ENCODE results near the gene SLC16A9.

Gene SLC16A9

GRCh38 chr10:59606551-59606961, 103.1 kb downstream of the SLC16A9 start (continued):
- TF ChIP-seq ZNF626 (tag by site-specific recombination; IDR thresholded peaks at IDR 0.05) (no peak), ZNF555 (tag by site-specific recombination; conservative IDR thresholded peaks at IDR 0.05) (no peak), ZNF561 (tag by site-specific recombination; IDR thresholded peaks at IDR 0.05; ENCODE audit: borderline replicate concordance) (no peak), KLF9 (tag by site-specific recombination; IDR thresholded peaks at IDR 0.05; ENCODE audit: low read depth) (no peak), ZBTB48 (tag by site-specific recombination; IDR thresholded peaks at IDR 0.05) (no peak), ZNF645 (tag by site-specific recombination; IDR thresholded peaks at IDR 0.05) (no peak), ZSCAN23 (tag by site-specific recombination; IDR thresholded peaks at IDR 0.05) (no peak), ZNF596 (tag by site-specific recombination; IDR thresholded peaks at IDR 0.05) (no peak), ZBTB8A (tag by site-specific recombination; IDR thresholded peaks at IDR 0.05) (peak; percentile 63), YY1 (tag by site-specific recombination; IDR thresholded peaks at IDR 0.05) (no peak), ZNF394 (tag by site-specific recombination; IDR thresholded peaks at IDR 0.05; ENCODE audit: borderline replicate concordance) (peak; percentile 33; the same call in 1 of the 2 replicates), ZNF148 (tag by site-specific recombination; IDR thresholded peaks at IDR 0.05; ENCODE audit: borderline replicate concordance) (no peak), ZNF544 (tag by site-specific recombination; IDR thresholded peaks at IDR 0.05) (no peak), ZNF658 (tag by site-specific recombination; IDR thresholded peaks at IDR 0.05) (no peak), PRDM6 (tag by site-specific recombination; IDR thresholded peaks at IDR 0.05) (peak; percentile 91), ZNF677 (tag by site-specific recombination; IDR thresholded peaks at IDR 0.05) (no peak), IKZF3 (tag by site-specific recombination; IDR thresholded peaks at IDR 0.05) (peak; percentile 14; the same call in 1 of the 2 replicates), AEBP2 (tag by site-specific recombination; IDR thresholded peaks at IDR 0.05; ENCODE audit: borderline replicate concordance) (no peak), ZNF112 (tag by site-specific recombination; IDR thresholded peaks at IDR 0.05) (no peak), TSHZ1 (tag by site-specific recombination; IDR thresholded peaks at IDR 0.05; ENCODE audit: borderline replicate concordance) (peak; percentile 82; the same call in 1 of the 2 replicates), ZNF169 (tag by site-specific recombination; IDR thresholded peaks at IDR 0.05) (no peak), HOXD13 (CRISPR knock-in tag; IDR thresholded peaks at IDR 0.05; ENCODE audit: borderline replicate concordance) (no peak), PRDM4 (tag by site-specific recombination; IDR thresholded peaks at IDR 0.05) (peak; percentile 88), ZNF16 (tag by site-specific recombination; IDR thresholded peaks at IDR 0.05; ENCODE audit: low read depth) (no peak)
